HUES64 (cell line): ENCODE data around the gene EIF5.
"Not testable (repeated sequence)": the region's sequence is repeated elsewhere in the genome, so short reads cannot be mapped to it uniquely, and the experiment has no call there.

ENCODE experiments used
- H3K27ac ChIP-seq: 2 replicates; pipeline ENCODE4 v1.7.0; 2013; ENCODE audit warnings: low read depth, low read length, inconsistent platforms
- H3K27me3 ChIP-seq: 2 replicates; pipeline ENCODE4 v1.6.1; 2013; ENCODE audit warnings: mild to moderate bottlenecking, low read length; ENCODE audit not compliant: insufficient read depth
- H3K36me3 ChIP-seq: 2 replicates; pipeline ENCODE4 v1.6.1; 2013; ENCODE audit warnings: mild to moderate bottlenecking, low read length; ENCODE audit not compliant: insufficient read depth
- H3K4me1 ChIP-seq: 2 replicates; pipeline ENCODE4 v1.6.1; 2013; ENCODE audit warnings: mild to moderate bottlenecking, low read length, moderate library complexity; ENCODE audit not compliant: insufficient read depth
- H3K4me3 ChIP-seq: 2 replicates; pipeline ENCODE4 v1.5.1; 2013; ENCODE audit warnings: mild to moderate bottlenecking, low read length, moderate library complexity
- H3K9ac ChIP-seq: 2 replicates; pipeline ENCODE4 v1.6.1; 2013; ENCODE audit warnings: mild to moderate bottlenecking, low read depth, low read length
- H3K9me3 ChIP-seq: 2 replicates; pipeline ENCODE4 v1.6.1; 2013; ENCODE audit warnings: low read depth, low read length; ENCODE audit not compliant: insufficient read depth
- WGBS: fragments of 150-250, 120-280 bp; methylation state at CpG from one replicate; pipeline ENCODE4 v1.1.7; 2013; ENCODE audit warnings: missing lambda C conversion rate; 5-methylcytosine and 5-hydroxymethylcytosine counted together

Gene EIF5

GRCh38 chr14:103356024-103356682 is 22.1 kb downstream of the EIF5 start:
- H3K36me3 ChIP-seq: no peaks in the 10 kb centered on the region
- peaks cover 15% of the 10 kb centered on the region for H3K4me1 ChIP-seq
- no peak overlapping the region for H3K27ac ChIP-seq
- no peaks in the 10 kb centered on the region for H3K9me3 ChIP-seq
- WGBS: 69% methylated on average over 8 of the region's 9 CpGs
- H3K4me3 ChIP-seq: no peak overlapping the region
- H3K9ac ChIP-seq: no peak overlapping the region
- no peaks in the 10 kb centered on the region for H3K27me3 ChIP-seq

GRCh38 chr14:103357552-103357951 is 23.5 kb downstream of the EIF5 start:
- H3K27ac ChIP-seq, H3K27me3 ChIP-seq, H3K9ac ChIP-seq, H3K36me3 ChIP-seq, H3K4me3 ChIP-seq: not testable (repeated sequence)
- peaks cover 15% of the 10 kb centered on the region for H3K4me1 ChIP-seq
- WGBS: 94% methylated on average over 10 of the region's 10 CpGs
- peaks cover 11% of the 10 kb centered on the region; the same call in 1 of the 2 replicates for H3K9me3 ChIP-seq

GRCh38 chr14:103360548-103360947 is 26.5 kb downstream of the EIF5 start:
- no peak overlapping the region for H3K9ac ChIP-seq
- 91% methylated on average over 7 of the region's 7 CpGs for WGBS
- H3K4me1 ChIP-seq: peaks cover 5% of the 10 kb centered on the region; the same call in 1 of the 2 replicates
- no peak overlapping the region for H3K27ac ChIP-seq
- H3K27me3 ChIP-seq: no peaks in the 10 kb centered on the region
- no peak overlapping the region for H3K4me3 ChIP-seq
- peaks cover 16% of the 10 kb centered on the region; the same call in 1 of the 2 replicates for H3K9me3 ChIP-seq
- no peaks in the 10 kb centered on the region for H3K36me3 ChIP-seq

- H3K4me1 ChIP-seq: no peaks in the 10 kb centered on the region
- H3K4me3 ChIP-seq: no peak overlapping the region
- no peak overlapping the region for H3K9ac ChIP-seq
- no peaks in the 10 kb centered on the region for H3K36me3 ChIP-seq
- H3K27ac ChIP-seq: no peak overlapping the region
- no peaks in the 10 kb centered on the region for H3K27me3 ChIP-seq
- WGBS: 84% methylated on average over 5 of the region's 5 CpGs
- peaks cover 16% of the 10 kb centered on the region; the same call in 1 of the 2 replicates for H3K9me3 ChIP-seq
Observed at GRCh38 chr14:103361867-103362266, 27.8 kb downstream of the EIF5 start.

GRCh38 chr14:103362780-103363179 is 28.7 kb downstream of the EIF5 start:
- no peak overlapping the region for H3K4me3 ChIP-seq
- H3K9me3 ChIP-seq: peaks cover 16% of the 10 kb centered on the region; the same call in 1 of the 2 replicates
- WGBS: 83% methylated on average over 1 of the region's 1 CpG

GRCh38 chr14:103366741-103367140 is 32.7 kb downstream of the EIF5 start:
- H3K36me3 ChIP-seq: no peaks in the 10 kb centered on the region
- H3K4me1 ChIP-seq: no peaks in the 10 kb centered on the region
- H3K9ac ChIP-seq: no peak overlapping the region
- no peak overlapping the region for H3K4me3 ChIP-seq
- 95% methylated on average over 6 of the region's 6 CpGs for WGBS
- no peaks in the 10 kb centered on the region for H3K27me3 ChIP-seq
- peaks cover 14% of the 10 kb centered on the region; the same call in 1 of the 2 replicates for H3K9me3 ChIP-seq
- no peak overlapping the region for H3K27ac ChIP-seq

More at GRCh38 chr14:103362780-103363179, 28.7 kb downstream of the EIF5 start:
- no peak overlapping the region for H3K9ac ChIP-seq
- no peak overlapping the region for H3K27ac ChIP-seq
- no peaks in the 10 kb centered on the region for H3K27me3 ChIP-seq
- no peaks in the 10 kb centered on the region for H3K36me3 ChIP-seq
- no peaks in the 10 kb centered on the region for H3K4me1 ChIP-seq

GRCh38 chr14:103367995-103368394 is 34.0 kb downstream of the EIF5 start:
- Histone ChIP-seq H3K4me3 (no peak overlapping the region), H3K27ac (no peak overlapping the region), H3K9me3 (peaks cover 1% of the 10 kb centered on the region; the same call in 1 of the 2 replicates), H3K27me3 (no peaks in the 10 kb centered on the region), H3K4me1 (peaks cover 6% of the 10 kb centered on the region; the same call in 1 of the 2 replicates), H3K36me3 (no peaks in the 10 kb centered on the region), H3K9ac (no peak overlapping the region)
- WGBS: 95% methylated on average over 4 of the region's 4 CpGs

- Histone ChIP-seq H3K36me3 (no peaks in the 10 kb centered on the region), H3K9ac (no peak overlapping the region), H3K27ac (no peak overlapping the region), H3K9me3 (no peaks in the 10 kb centered on the region), H3K27me3 (no peaks in the 10 kb centered on the region), H3K4me3 (no peak overlapping the region), H3K4me1 (peaks cover 6% of the 10 kb centered on the region; the same call in 1 of the 2 replicates)
- WGBS: 95% methylated on average over 3 of the region's 3 CpGs
Observed at GRCh38 chr14:103370087-103370486, 36.0 kb downstream of the EIF5 start.

GRCh38 chr14:103372017-103372416 is 38.0 kb downstream of the EIF5 start:
- no peaks in the 10 kb centered on the region for H3K9me3 ChIP-seq
- 82% methylated on average over 23 of the region's 23 CpGs for WGBS
- H3K27me3 ChIP-seq: no peaks in the 10 kb centered on the region
- no peak overlapping the region for H3K27ac ChIP-seq
- no peak overlapping the region for H3K9ac ChIP-seq
- H3K4me1 ChIP-seq: peaks cover 6% of the 10 kb centered on the region; the same call in 1 of the 2 replicates
- H3K4me3 ChIP-seq: no peak overlapping the region
- H3K36me3 ChIP-seq: no peaks in the 10 kb centered on the region

GRCh38 chr14:103372552-103373304 is 38.7 kb downstream of the EIF5 start:
- H3K4me3 ChIP-seq: no peak overlapping the region
- H3K4me1 ChIP-seq: peaks cover 6% of the 10 kb centered on the region; the same call in 1 of the 2 replicates
- H3K36me3 ChIP-seq: no peaks in the 10 kb centered on the region
- WGBS: 73% methylated on average over 11 of the region's 11 CpGs
- no peak overlapping the region for H3K9ac ChIP-seq
- no peak overlapping the region for H3K27ac ChIP-seq
- H3K27me3 ChIP-seq: no peaks in the 10 kb centered on the region
- no peaks in the 10 kb centered on the region for H3K9me3 ChIP-seq

GRCh38 chr14:103374121-103374520 is 40.1 kb downstream of the EIF5 start:
- Histone ChIP-seq H3K27me3 (no peaks in the 10 kb centered on the region), H3K9me3 (no peaks in the 10 kb centered on the region), H3K4me1 (peaks cover 6% of the 10 kb centered on the region; the same call in 1 of the 2 replicates), H3K4me3 (no peak overlapping the region), H3K27ac (no peak overlapping the region), H3K9ac (no peak overlapping the region), H3K36me3 (no peaks in the 10 kb centered on the region)
- 94% methylated on average over 11 of the region's 11 CpGs for WGBS
